Panc1 (cell line): ENCODE data around the gene ADPRH. TPM values are rescaled to one million over a fixed set of nuclear protein-coding genes. Genes with fewer than 3 reads are reported as not detected.

Source experiments
- ATAC-seq: fragments of 200-7000 bp; cut with Tn5 transposase; 2 replicates; pipeline ENCODE4 v1.9.1; 2020; ENCODE audit warnings: mild to moderate bottlenecking, moderate library complexity
- BruUV-seq: library from RNA; stranded (reverse); fragments of 400-500 nt; replicated peaks from 2 replicates; lab custom pipeline; 2021; lab: Mats Ljungman, UMichigan
- CTCF ChIA-PET: fragments of 300-600 bp; sonication (Branson Sonifier 250); formaldehyde crosslinking; loops from one replicate; lab custom pipeline; 2022; ENCODE audit warnings: antibody characterized with exemption; lab: Charles Lee
- POLR2A ChIA-PET: fragments of 300-600 bp; sonication (Branson Sonifier 250); formaldehyde crosslinking; loops from one replicate; lab custom pipeline; 2022; ENCODE audit warnings: antibody characterized with exemption; lab: Charles Lee
- DNase-seq: peaks from one replicate; pipeline ENCODE4 v3.0.0-alpha.2; 2010; ENCODE audit warnings: low read depth, low spot score
- H3K27ac ChIP-seq: 2 replicates; pipeline ENCODE4 v1.5.1; 2011; ENCODE audit warnings: mild to moderate bottlenecking, low read length, inconsistent platforms
- H3K27me3 ChIP-seq: fragments of 200-500 bp; sonication (Bioruptor generic); 2 replicates; pipeline ENCODE4 v1.6.0; 2014; ENCODE audit warnings: low read length, inconsistent platforms; ENCODE audit not compliant: control insufficient read depth, insufficient read depth
- H3K36me3 ChIP-seq: fragments of 200-500 bp; sonication (Bioruptor generic); 2 replicates; pipeline ENCODE4 v1.5.1; 2014; ENCODE audit warnings: inconsistent platforms, mild to moderate bottlenecking, low read length, moderate library complexity; ENCODE audit not compliant: control insufficient read depth, insufficient read depth
- H3K4me1 ChIP-seq: 2 replicates; pipeline ENCODE4 v1.5.1; 2011; ENCODE audit warnings: inconsistent platforms, mild to moderate bottlenecking, low read length, moderate library complexity; ENCODE audit not compliant: control insufficient read depth, insufficient read depth
- H3K4me3 ChIP-seq, 2 experiments: 2 replicates each; pipeline ENCODE4 v1.5.1; 2011 to 2012; ENCODE audit warnings: low read depth in 2 of 2, low read length in 2 of 2, mild to moderate bottlenecking in 2 of 2, inconsistent platforms in 1 of 2, moderate library complexity in 1 of 2
- H3K9me3 ChIP-seq: fragments of 200-500 bp; sonication (Bioruptor generic); 2 replicates; pipeline ENCODE4 v1.5.1; 2014; ENCODE audit warnings: low read depth, mild to moderate bottlenecking, inconsistent platforms, low read length, moderate library complexity; ENCODE audit not compliant: control insufficient read depth, insufficient read depth
- POLR2AphosphoS5 ChIP-seq: IDR thresholded peaks from 2 replicates; pipeline ENCODE4 v1.6.1; 2012; ENCODE audit warnings: mild to moderate bottlenecking, low read depth, low read length, moderate library complexity
- SIN3A ChIP-seq: IDR thresholded peaks from 2 replicates; pipeline ENCODE4 v1.6.1; 2012; ENCODE audit warnings: low read depth, mild to moderate bottlenecking, low read length, moderate library complexity, borderline replicate concordance; ENCODE audit not compliant: insufficient read depth
- TCF7L2 ChIP-seq: IDR thresholded peaks from 2 replicates; pipeline ENCODE4 v1.6.1; 2011; ENCODE audit warnings: mild to moderate bottlenecking, low read depth, low read length, inconsistent platforms
- in situ Hi-C: cut with HindIII; loops from 2 replicates; pipeline ENCODE4 v1.10.0; 2016; ENCODE audit warnings: low sequenced_read_pairs, low pct_unique_long_range_greater_than_20kb
- intact Hi-C: fragments of 100-400 bp; cut with micrococcal nuclease; formaldehyde crosslinking; loops from one replicate; pipeline ENCODE4 v1.10.0; 2022; ENCODE audit not compliant: unreplicated experiment
- total RNA-seq: library from RNA; stranded (reverse); gene quantifications from one replicate; pipeline ENCODE4 v1.2.1, GENCODE V29; 2021; ENCODE audit not compliant: unreplicated experiment
- TF ChIP-seq, protein P1 (sequence below): fragments of 450-650 bp; IDR thresholded peaks from 2 replicates; pipeline ENCODE4 v1.5.1; 2017; ENCODE audit warnings: mild to moderate bottlenecking
- TF ChIP-seq, protein P2 (sequence below), 2 experiments: IDR thresholded peaks; 2 replicates each; pipeline ENCODE4 v1.6.1; 2011 to 2012; ENCODE audit warnings: low read depth in 2 of 2, control low read depth in 1 of 2, low read length in 1 of 2, mild to moderate bottlenecking in 1 of 2, moderate library complexity in 1 of 2; ENCODE audit not compliant: insufficient read depth in 1 of 2

The ADPRH gene
- total RNA-seq, 1 experiment from 2014 or later: 7.8 TPM

DNA sequence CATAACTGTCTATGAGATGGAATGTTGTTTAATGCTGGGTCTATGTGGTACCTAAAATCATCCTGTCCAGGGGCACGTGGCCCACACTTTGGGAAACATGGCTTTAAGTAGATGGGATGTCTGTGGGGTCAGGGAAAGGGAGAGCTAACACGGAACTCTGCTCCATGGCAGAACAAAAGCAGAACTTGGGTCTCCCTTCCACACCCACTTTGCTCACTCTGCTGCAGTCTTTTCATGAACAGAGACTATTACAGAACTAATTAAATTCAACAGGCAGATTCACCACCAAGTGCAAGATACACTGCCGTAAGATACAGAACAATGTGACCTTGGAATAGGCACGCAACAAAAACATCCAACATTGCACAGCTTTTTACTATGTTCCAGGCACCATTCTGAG lies 52.9 kb downstream of the ADPRH start:
- Histone ChIP-seq H3K36me3 (no peaks in the 10 kb centered on the region), H3K9me3 (no peaks in the 10 kb centered on the region), H3K27ac (no peak overlapping the region), H3K4me1 (no peaks in the 10 kb centered on the region), H3K27me3 (peaks cover 2% of the 10 kb centered on the region; the same call in 1 of the 2 replicates), H3K4me3 (no peak overlapping the region)
- ChIA-PET POLR2A (no interaction called here), CTCF (no interaction called here)
- intact Hi-C loops (no loop called here), in situ Hi-C loops (no loop called here)
- no TSS peak for BruUV-seq
- ATAC-seq (no peak), DNase-seq (no peak)
- TF ChIP-seq, protein P1, sequence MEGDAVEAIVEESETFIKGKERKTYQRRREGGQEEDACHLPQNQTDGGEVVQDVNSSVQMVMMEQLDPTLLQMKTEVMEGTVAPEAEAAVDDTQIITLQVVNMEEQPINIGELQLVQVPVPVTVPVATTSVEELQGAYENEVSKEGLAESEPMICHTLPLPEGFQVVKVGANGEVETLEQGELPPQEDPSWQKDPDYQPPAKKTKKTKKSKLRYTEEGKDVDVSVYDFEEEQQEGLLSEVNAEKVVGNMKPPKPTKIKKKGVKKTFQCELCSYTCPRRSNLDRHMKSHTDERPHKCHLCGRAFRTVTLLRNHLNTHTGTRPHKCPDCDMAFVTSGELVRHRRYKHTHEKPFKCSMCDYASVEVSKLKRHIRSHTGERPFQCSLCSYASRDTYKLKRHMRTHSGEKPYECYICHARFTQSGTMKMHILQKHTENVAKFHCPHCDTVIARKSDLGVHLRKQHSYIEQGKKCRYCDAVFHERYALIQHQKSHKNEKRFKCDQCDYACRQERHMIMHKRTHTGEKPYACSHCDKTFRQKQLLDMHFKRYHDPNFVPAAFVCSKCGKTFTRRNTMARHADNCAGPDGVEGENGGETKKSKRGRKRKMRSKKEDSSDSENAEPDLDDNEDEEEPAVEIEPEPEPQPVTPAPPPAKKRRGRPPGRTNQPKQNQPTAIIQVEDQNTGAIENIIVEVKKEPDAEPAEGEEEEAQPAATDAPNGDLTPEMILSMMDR: no peak
- no peak for TF ChIP-seq POLR2AphosphoS5
- TF ChIP-seq, protein P2, sequence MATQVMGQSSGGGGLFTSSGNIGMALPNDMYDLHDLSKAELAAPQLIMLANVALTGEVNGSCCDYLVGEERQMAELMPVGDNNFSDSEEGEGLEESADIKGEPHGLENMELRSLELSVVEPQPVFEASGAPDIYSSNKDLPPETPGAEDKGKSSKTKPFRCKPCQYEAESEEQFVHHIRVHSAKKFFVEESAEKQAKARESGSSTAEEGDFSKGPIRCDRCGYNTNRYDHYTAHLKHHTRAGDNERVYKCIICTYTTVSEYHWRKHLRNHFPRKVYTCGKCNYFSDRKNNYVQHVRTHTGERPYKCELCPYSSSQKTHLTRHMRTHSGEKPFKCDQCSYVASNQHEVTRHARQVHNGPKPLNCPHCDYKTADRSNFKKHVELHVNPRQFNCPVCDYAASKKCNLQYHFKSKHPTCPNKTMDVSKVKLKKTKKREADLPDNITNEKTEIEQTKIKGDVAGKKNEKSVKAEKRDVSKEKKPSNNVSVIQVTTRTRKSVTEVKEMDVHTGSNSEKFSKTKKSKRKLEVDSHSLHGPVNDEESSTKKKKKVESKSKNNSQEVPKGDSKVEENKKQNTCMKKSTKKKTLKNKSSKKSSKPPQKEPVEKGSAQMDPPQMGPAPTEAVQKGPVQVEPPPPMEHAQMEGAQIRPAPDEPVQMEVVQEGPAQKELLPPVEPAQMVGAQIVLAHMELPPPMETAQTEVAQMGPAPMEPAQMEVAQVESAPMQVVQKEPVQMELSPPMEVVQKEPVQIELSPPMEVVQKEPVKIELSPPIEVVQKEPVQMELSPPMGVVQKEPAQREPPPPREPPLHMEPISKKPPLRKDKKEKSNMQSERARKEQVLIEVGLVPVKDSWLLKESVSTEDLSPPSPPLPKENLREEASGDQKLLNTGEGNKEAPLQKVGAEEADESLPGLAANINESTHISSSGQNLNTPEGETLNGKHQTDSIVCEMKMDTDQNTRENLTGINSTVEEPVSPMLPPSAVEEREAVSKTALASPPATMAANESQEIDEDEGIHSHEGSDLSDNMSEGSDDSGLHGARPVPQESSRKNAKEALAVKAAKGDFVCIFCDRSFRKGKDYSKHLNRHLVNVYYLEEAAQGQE (IDR thresholded peaks at IDR 0.05; ENCODE audit: insufficient read depth in 1 of 2, low read depth in 2 of 2, low read length in 1 of 2): no peak
- TF ChIP-seq TCF7L2: no peak
- TF ChIP-seq SIN3A: no peak

DNA sequence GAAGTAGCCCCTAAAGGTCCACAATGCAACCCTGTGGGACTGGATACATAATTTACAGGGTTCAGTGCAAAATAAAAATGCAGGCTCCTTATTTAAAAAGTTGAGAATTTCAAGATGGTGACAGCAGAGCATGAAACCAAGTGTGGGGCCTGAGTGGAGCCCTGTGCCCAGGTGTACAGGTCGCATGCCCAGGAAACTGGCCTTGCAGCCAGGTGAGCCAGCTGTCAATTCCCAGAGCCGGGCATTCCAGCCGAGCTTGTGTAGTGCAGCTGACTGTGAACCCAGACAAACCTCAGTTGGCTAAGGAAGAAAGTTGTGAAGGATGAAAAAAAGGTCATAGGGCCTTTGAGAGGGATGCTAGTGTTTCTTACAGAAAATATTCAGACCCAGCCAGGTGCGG lies 53.5 kb downstream of the ADPRH start:
- ATAC-seq (no peak), DNase-seq (no peak)
- Histone ChIP-seq H3K27ac (no peak overlapping the region), H3K4me1 (no peaks in the 10 kb centered on the region), H3K4me3 (no peak overlapping the region), H3K36me3 (no peaks in the 10 kb centered on the region), H3K27me3 (peaks cover 2% of the 10 kb centered on the region; the same call in 1 of the 2 replicates), H3K9me3 (no peaks in the 10 kb centered on the region)
- BruUV-seq: no TSS peak
- intact Hi-C loops (no loop called here), in situ Hi-C loops (no loop called here)
- ChIA-PET POLR2A (no interaction called here), CTCF (no interaction called here)
- no peak for TF ChIP-seq POLR2AphosphoS5
- TF ChIP-seq, protein P1: no peak
- no peak for TF ChIP-seq SIN3A
- no peak for TF ChIP-seq TCF7L2
- TF ChIP-seq, protein P2 (IDR thresholded peaks at IDR 0.05; ENCODE audit: insufficient read depth in 1 of 2, low read depth in 2 of 2, low read length in 1 of 2): no peak
